Hepatocyte (in vitro differentiated cells): ENCODE results near the gene DSCAML1. TPM values are rescaled to one million over a fixed set of nuclear protein-coding genes. Genes with fewer than 3 reads are reported as not detected.

Experiments used
- DNase-seq: peaks from one replicate; pipeline ENCODE4 v3.0.0-alpha.2; 2016; ENCODE audit warnings: low spot score
- H2AFZ ChIP-seq: fragments of 200-600 bp; sonication (generic); 2 replicates; pipeline ENCODE4 v1.6.0; 2016; ENCODE audit warnings: antibody characterized with exemption, mild to moderate bottlenecking
- H3K27ac ChIP-seq: fragments of 200-600 bp; sonication (generic); 2 replicates; pipeline ENCODE4 v1.5.1; 2016; ENCODE audit warnings: mild to moderate bottlenecking
- H3K27me3 ChIP-seq: fragments of 200-600 bp; sonication (generic); 2 replicates; pipeline ENCODE4 v1.6.1; 2016
- H3K36me3 ChIP-seq: fragments of 200-600 bp; sonication (generic); replicated peaks from 2 replicates; pipeline ENCODE4 v1.5.1; 2016; ENCODE audit warnings: low read depth; ENCODE audit not compliant: insufficient read depth
- H3K4me1 ChIP-seq: fragments of 200-600 bp; sonication (generic); 2 replicates; pipeline ENCODE4 v1.5.1; 2016; ENCODE audit warnings: mild to moderate bottlenecking, moderate library complexity; ENCODE audit not compliant: insufficient read depth
- H3K4me2 ChIP-seq: fragments of 200-600 bp; sonication (generic); 2 replicates; pipeline ENCODE4 v1.6.0; 2016
- H3K4me3 ChIP-seq: fragments of 200-600 bp; sonication (generic); 2 replicates; pipeline ENCODE4 v1.5.1; 2016; ENCODE audit warnings: mild to moderate bottlenecking
- H3K79me2 ChIP-seq: fragments of 200-600 bp; sonication (generic); 2 replicates; pipeline ENCODE4 v1.6.0; 2017; ENCODE audit warnings: mild to moderate bottlenecking
- H3K9me2 ChIP-seq: fragments of 200-600 bp; sonication (generic); replicated peaks from 2 replicates; pipeline ENCODE4 v1.6.0; 2017; ENCODE audit warnings: mild to moderate bottlenecking; ENCODE audit not compliant: insufficient read depth
- H3K9me3 ChIP-seq: fragments of 200-600 bp; sonication (generic); 2 replicates; pipeline ENCODE4 v1.5.1; 2016; ENCODE audit warnings: low read depth, mild to moderate bottlenecking
- H4K20me1 ChIP-seq: fragments of 200-600 bp; sonication (generic); 2 replicates; pipeline ENCODE4 v1.6.0; 2016; ENCODE audit warnings: mild to moderate bottlenecking; ENCODE audit not compliant: insufficient read depth, poor library complexity, severe bottlenecking
- CTCF ChIP-seq: fragments of 200-600 bp; sonication (generic); IDR thresholded peaks from 2 replicates; pipeline ENCODE4 v1.5.1; 2016; ENCODE audit warnings: antibody characterized with exemption, mild to moderate bottlenecking; ENCODE audit not compliant: poor library complexity
- EZH2 ChIP-seq: fragments of 200-600 bp; sonication (generic); IDR thresholded peaks from 2 replicates; pipeline ENCODE4 v1.6.1; 2016; ENCODE audit warnings: antibody characterized with exemption, mild to moderate bottlenecking, borderline replicate concordance
- EZH2phosphoT487 ChIP-seq: fragments of 200-600 bp; sonication (generic); IDR thresholded peaks from one replicate; pipeline ENCODE4 v1.6.1; 2018; ENCODE audit warnings: antibody characterized with exemption, mild to moderate bottlenecking, low read depth, moderate library complexity; ENCODE audit not compliant: unreplicated experiment, severe bottlenecking
- WGBS: methylation state at CpG from one replicate; pipeline ENCODE4 v1.1.6; 2016; ENCODE audit warnings: low lambda C conversion rate; ENCODE audit errors: missing lambda C conversion rate; 5-methylcytosine and 5-hydroxymethylcytosine counted together
- polyA plus RNA-seq: library from polyadenylated mRNA; unstranded; fragments of >200 nt; fragmentation: Nextera tagmentation; extraction: Ambion mirVana; gene quantifications from 2 replicates; pipeline ENCODE4 v1.2.1, GENCODE V29; 2016
- total RNA-seq: library from RNA; depleted of rRNA; stranded (reverse); fragments of >200 nt; gene quantifications from 2 replicates; pipeline ENCODE4 v1.2.3, GENCODE V29; 2014

Gene DSCAML1
- total and polyA plus RNA-seq, 2 experiments from 2014 or later, result 0.46 to 2.6 TPM

DNA sequence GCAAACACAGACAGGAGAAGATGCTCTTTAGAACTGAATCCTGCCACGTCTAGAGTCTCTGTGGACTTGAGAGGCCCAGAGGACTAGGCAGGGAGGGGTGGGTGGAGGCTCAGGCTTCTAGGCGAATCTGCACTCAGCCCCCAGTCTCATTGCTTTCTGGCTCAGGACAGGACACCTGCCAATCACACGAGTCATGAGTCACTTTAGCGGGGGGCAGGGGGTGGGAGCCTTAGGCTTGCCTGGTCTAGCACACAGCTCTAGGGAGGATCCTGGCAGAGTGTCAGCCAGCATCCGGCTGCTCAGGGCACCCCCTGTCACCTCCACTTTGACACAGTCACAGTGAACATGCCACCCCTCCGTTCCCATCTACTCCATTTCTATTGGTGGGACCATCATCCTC lies 301.7 kb downstream of the DSCAML1 start:
- H3K9me3 ChIP-seq, result no peaks in the 10 kb centered on the region
- no peak overlapping the region for H2AFZ ChIP-seq
- TF ChIP-seq EZH2 (no peak), EZH2phosphoT487 (no peak), CTCF (no peak)
- no peaks in the 10 kb centered on the region for H3K4me1 ChIP-seq
- WGBS, result 82% methylated on average over 5 of the region's 6 CpGs
- H3K27me3 ChIP-seq, result peaks cover 12% of the 10 kb centered on the region
- H3K9me2 ChIP-seq, result no peaks in the 10 kb centered on the region
- H3K4me3 ChIP-seq, result no peak overlapping the region
- H3K4me2 ChIP-seq, result no peak overlapping the region
- no peak for DNase-seq
- no peaks in the 10 kb centered on the region for H3K79me2 ChIP-seq
- no peak overlapping the region for H3K27ac ChIP-seq
- no peaks in the 10 kb centered on the region for H3K36me3 ChIP-seq
- H4K20me1 ChIP-seq, result no peaks in the 10 kb centered on the region

DNA sequence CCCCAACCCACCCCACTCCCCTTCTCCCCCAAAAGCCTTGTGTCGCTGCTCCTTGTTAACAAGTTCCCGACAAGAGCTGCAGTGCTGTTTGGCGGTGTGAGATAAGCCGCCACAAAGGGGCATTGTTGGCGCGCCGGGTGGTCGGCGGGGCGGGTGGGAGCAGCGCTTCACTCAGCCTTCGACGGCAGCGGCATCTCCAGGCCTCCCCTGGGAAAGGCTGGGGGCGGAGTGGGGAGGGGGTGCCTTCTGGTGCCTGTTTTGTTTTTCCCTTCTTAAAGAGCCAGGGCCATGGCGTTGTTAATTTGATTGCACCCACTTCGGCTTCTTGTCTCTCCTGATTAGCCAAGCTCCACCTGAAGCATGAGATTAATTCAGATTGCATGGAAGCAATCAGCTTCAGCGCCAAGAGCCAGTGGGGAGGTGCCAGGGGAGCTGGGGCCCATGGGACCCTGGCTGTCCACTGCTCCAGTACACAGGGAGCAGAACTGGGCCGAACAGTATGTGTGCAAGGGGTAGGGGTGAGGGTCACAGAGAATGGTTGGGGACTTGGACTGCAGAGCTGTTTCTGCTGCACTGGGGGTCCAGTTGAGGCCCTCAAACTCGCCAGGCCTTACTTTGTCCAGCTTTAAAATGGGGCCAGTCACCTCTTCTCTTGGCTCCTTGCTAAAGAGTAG lies 304.3 kb downstream of the DSCAML1 start:
- no peak overlapping the region for H3K4me3 ChIP-seq
- H3K4me2 ChIP-seq, result no peak overlapping the region
- H2AFZ ChIP-seq, result no peak overlapping the region
- no peaks in the 10 kb centered on the region for H3K9me2 ChIP-seq
- TF ChIP-seq CTCF, result no peak
- TF ChIP-seq EZH2phosphoT487, result no peak
- TF ChIP-seq EZH2, result no peak
- H3K36me3 ChIP-seq, result no peaks in the 10 kb centered on the region
- no peak for DNase-seq
- peaks cover 12% of the 10 kb centered on the region for H3K27me3 ChIP-seq
- H3K27ac ChIP-seq, result no peak overlapping the region
- WGBS, result 30% methylated on average over 18 of the region's 20 CpGs
- H3K79me2 ChIP-seq, result no peaks in the 10 kb centered on the region
- no peaks in the 10 kb centered on the region for H4K20me1 ChIP-seq
- H3K4me1 ChIP-seq, result no peaks in the 10 kb centered on the region
- no peaks in the 10 kb centered on the region for H3K9me3 ChIP-seq

- Histone ChIP-seq H3K79me2 (no peaks in the 10 kb centered on the region), H3K36me3 (no peaks in the 10 kb centered on the region), H3K9me3 (no peaks in the 10 kb centered on the region), H2AFZ (no peak overlapping the region), H3K4me1 (no peaks in the 10 kb centered on the region), H3K9me2 (no peaks in the 10 kb centered on the region), H3K27ac (no peak overlapping the region), H3K27me3 (peaks cover 12% of the 10 kb centered on the region), H3K4me2 (no peak overlapping the region), H3K4me3 (no peak overlapping the region), H4K20me1 (no peaks in the 10 kb centered on the region)
- WGBS, result 78% methylated on average over 6 of the region's 6 CpGs
- TF ChIP-seq EZH2phosphoT487 (no peak), EZH2 (no peak)
- no peak for DNase-seq
Observed at GRCh38 chr11:117490911-117491310, 306.1 kb downstream of the DSCAML1 start.

DNA sequence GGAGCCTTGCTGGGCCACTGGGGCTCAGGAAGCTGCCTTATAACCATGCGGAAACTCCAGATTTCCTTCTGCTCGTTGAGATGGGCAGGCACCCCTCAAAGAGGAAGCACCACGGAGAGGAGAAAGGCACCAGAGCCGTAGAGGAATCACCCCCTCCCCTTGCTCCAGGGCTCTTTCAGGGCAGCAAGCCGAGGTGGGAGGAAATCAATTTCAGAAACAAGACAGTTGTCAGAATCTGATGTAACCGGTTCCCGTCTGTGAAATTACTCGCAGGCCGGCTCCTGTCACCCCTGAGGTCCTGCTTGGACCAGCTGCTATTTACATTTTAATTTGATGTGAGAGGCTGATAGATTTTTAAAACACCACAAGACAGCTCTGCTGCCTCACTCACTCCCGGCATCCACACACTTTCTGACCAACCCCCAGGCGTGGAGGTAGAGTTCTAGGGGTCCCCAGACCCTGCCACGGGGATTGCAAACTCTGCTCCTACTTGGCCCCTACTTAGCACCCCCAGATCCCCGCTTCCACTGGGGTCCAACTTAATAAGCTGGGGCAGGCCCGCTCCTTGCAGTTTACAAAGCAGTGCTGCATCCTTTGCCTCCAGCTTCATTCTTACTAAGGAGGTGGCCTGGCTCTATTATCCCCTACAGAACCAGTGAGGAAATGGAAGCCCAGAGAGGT lies 306.9 kb downstream of the DSCAML1 start:
- Histone ChIP-seq H3K36me3 (no peaks in the 10 kb centered on the region), H3K27me3 (peaks cover 12% of the 10 kb centered on the region), H4K20me1 (no peaks in the 10 kb centered on the region), H3K4me2 (no peak overlapping the region), H3K4me1 (no peaks in the 10 kb centered on the region), H3K4me3 (no peak overlapping the region), H2AFZ (no peak overlapping the region), H3K79me2 (no peaks in the 10 kb centered on the region), H3K27ac (no peak overlapping the region), H3K9me2 (no peaks in the 10 kb centered on the region), H3K9me3 (no peaks in the 10 kb centered on the region)
- no peak for TF ChIP-seq CTCF
- TF ChIP-seq EZH2, result no peak
- no peak for TF ChIP-seq EZH2phosphoT487
- DNase-seq, result no peak
- WGBS, result 61% methylated on average over 14 of the region's 14 CpGs
